Esophagus squamous epithelium (tissue), 5 donors: ENCODE results near the gene PLAAT4. TPM values are rescaled to one million over a fixed set of nuclear protein-coding genes. Genes with fewer than 3 reads are reported as not detected.

Experiments
- DNase-seq: peaks from one replicate; lab custom pipeline; 2025; lab: John Stamatoyannopoulos, UW
- H3K27ac ChIP-seq, 4 donors: fragments of 200-600 bp; sonication (generic); one replicate each; pipeline ENCODE4 v1.5.1; 2016 to 2019; ENCODE audit warnings: mild to moderate bottlenecking in 1 of 4
- H3K27me3 ChIP-seq, 4 donors: fragments of 200-600 bp; sonication (generic); 1 replicate in 3 of 4; 2 replicates in 1 of 4; pipeline versions ENCODE4 v1.5.1 to v1.6.0; 2017 to 2021; ENCODE audit warnings: antibody characterized with exemption in 1 of 4
- H3K36me3 ChIP-seq, 3 donors: fragments of 200-600 bp; sonication (generic); one replicate each; pipeline ENCODE4 v1.5.1; 2016 to 2019
- H3K4me1 ChIP-seq, 3 donors: fragments of 200-600 bp; sonication (generic); one replicate each; pipeline ENCODE4 v1.5.1; 2017 to 2019
- H3K4me3 ChIP-seq, 4 donors: fragments of 200-600 bp; sonication (generic); 1 replicate in 3 of 4; 2 replicates in 1 of 4; pipeline ENCODE4 v1.5.1; 2016 to 2019; ENCODE audit warnings: mild to moderate bottlenecking in 2 of 4, moderate library complexity in 1 of 4
- H3K9me3 ChIP-seq, 3 donors: fragments of 200-600 bp; sonication (generic); one replicate each; pipeline ENCODE4 v1.5.1; 2016 to 2019
- CTCF ChIP-seq, 6 experiments: fragments of 450-650 bp in 4 of 6; fragments of 200-600 bp in 2 of 6; sonication (generic) in 2 of 6; IDR thresholded peaks; one replicate each; pipeline ENCODE4 v1.5.1; 2016 to 2019; ENCODE audit warnings: antibody characterized with exemption in 6 of 6, mild to moderate bottlenecking in 4 of 6, moderate library complexity in 4 of 6
- POLR2A ChIP-seq, 4 donors: fragments of 450-650 bp; IDR thresholded peaks; one replicate each; pipeline ENCODE4 v1.6.1; 2017; ENCODE audit warnings: antibody characterized with exemption in 4 of 4, mild to moderate bottlenecking in 4 of 4, moderate library complexity in 3 of 4
- WGBS, 2 donors: methylation state at CpG; one replicate each; pipeline ENCODE4 v1.1.5; 2018; 5-methylcytosine and 5-hydroxymethylcytosine counted together
- intact Hi-C: fragments of 100-400 bp; cut with DNase I; formaldehyde crosslinking; loops from one replicate; pipeline ENCODE4 v1.15.0; 2022
- total RNA-seq, 4 donors: library from RNA; depleted of rRNA; stranded (reverse); fragments of >200 nt; gene quantifications; one replicate each; pipeline ENCODE4 v1.1.0, GENCODE V29; 2016
- donor health status: DM: yes; HTN: yes; CAD: no.

The PLAAT4 gene
- total RNA-seq, 4 donors from 2014 or later: 3.9 to 32.6 (median 11.7) TPM

DNA sequence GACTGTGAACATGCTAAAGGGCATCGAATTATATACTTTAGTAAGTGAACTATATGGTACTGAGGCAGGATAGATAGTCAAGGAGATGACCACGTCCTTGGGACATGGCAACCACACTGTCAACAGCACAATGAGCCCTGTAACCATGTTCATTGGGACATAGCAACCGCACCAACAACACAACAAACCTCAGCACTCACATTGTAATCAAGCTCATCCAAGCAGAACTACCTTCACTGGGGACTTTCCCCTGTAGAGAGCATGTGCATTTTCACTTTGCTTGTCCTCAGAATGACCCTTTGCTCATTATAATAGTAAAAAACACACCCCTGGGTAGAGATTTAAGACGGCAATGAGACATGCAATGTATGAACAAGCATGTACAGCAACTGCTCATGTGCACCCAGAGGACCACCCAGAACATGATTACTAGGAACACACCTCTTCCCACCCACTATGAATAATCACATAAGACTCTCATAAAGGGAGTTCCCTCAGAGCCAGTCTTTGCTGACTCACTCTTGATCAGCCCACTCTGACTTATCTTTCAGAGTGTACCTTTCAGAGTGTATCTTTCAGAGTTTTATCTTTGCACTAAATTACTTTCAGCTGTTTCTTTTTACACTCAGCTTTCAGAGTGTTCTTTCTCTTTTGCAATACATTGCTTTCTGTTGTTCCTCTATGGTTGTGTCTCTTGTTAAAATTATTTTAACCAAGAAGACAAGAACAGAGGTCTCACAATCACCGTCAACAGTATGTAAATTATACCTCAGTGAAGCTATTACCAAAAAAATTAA, 30.6 kb downstream of the PLAAT4 start:
- Histone ChIP-seq H3K36me3 (no peaks in the 10 kb centered on the region), H3K4me3 (peak overlapping the region in 1 of 4 donors; percentile 13), H3K9me3 (no peaks in the 10 kb centered on the region), H3K27me3 (no peaks in the 10 kb centered on the region), H3K4me1 (peaks cover 22 to 51% (median 34%) of the 10 kb centered on the region in 3 donors), H3K27ac (peak overlapping the region; percentile 76 to 90 (median 87))
- 15 to 20% methylated on average over 5 of the region's 5 CpGs for WGBS, 2 donors
- intact Hi-C loops: no loop called here
- TF ChIP-seq POLR2A (IDR thresholded peaks at IDR 0.05) (no peak), CTCF (IDR thresholded peaks at IDR 0.05) (no peak)
- DNase-seq: no peak

DNA sequence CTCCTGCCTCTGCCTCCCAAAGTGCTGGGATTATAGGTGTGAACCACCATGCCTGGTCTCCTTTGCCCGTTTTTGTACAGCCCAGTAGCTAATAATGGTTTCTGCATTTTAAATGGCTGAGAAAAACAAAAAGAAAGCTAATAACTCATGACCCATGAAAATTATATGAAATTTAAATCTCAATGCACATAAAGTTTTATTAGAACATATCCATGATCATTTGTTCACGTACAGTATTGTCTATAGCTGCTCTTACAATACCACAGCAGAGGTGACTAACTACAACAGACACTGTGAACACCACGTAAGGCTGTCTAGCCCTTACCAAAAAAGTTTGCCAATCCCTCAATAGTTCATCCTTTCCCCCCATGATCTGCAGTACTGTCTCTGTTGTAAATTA, 33.0 kb downstream of the PLAAT4 start:
- Histone ChIP-seq H3K27me3 (no peaks in the 10 kb centered on the region), H3K4me1 (peaks cover 17 to 51% (median 37%) of the 10 kb centered on the region in 3 donors), H3K9me3 (no peaks in the 10 kb centered on the region), H3K36me3 (no peaks in the 10 kb centered on the region), H3K4me3 (no peak overlapping the region), H3K27ac (no peak overlapping the region)
- TF ChIP-seq POLR2A (IDR thresholded peaks at IDR 0.05) (no peak), CTCF (IDR thresholded peaks at IDR 0.05) (no peak)
- 93 to 96% methylated on average over 3 of the region's 3 CpGs for WGBS, 2 donors
- DNase-seq: no peak
- intact Hi-C loops: no loop called here

DNA sequence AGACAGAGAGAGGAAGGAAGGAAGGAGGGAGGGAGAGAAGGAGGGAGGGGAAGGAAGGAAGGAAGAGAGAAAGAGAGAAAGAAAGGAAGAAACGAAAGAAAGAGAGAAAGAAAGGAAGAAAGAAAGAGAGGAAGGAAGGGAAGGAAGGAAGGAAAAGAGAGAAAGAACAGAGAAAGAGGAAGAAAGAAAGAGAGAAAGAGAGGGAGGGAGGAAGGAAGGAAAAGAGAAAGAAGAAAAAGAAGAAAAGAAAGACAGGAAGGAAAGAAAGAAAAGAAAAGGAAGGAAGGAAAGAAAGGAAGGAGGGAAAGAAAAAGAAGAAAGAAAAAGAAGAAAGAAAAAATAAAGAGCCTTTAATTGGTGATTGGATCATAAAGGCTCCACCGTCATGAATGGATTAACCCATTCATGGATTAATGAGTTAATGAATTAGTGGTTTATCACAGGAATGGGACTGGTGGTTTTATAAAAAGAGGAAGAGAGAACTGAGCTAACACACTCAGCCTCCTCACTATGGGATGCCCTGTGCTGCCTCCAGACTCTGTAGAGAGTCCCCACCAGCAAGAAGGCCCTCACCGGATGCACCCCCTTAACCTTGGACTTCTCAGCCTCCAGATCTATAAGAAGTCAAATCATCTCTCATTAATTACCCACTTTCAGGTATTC, 35.5 kb downstream of the PLAAT4 start:
- Histone ChIP-seq H3K36me3 (no peaks in the 10 kb centered on the region), H3K27me3 (no peaks in the 10 kb centered on the region), H3K27ac (no peak overlapping the region), H3K4me1 (peaks cover 8 to 34% (median 24%) of the 10 kb centered on the region in 3 donors), H3K9me3 (no peaks in the 10 kb centered on the region), H3K4me3 (no peak overlapping the region)
- intact Hi-C loops: no loop called here
- no peak for TF ChIP-seq CTCF (IDR thresholded peaks at IDR 0.05)
- no peak for DNase-seq
- whole genome bisulfite sequencing, 2 donors: 59 to 66% methylated on average over 3 of the region's 3 CpGs

DNA sequence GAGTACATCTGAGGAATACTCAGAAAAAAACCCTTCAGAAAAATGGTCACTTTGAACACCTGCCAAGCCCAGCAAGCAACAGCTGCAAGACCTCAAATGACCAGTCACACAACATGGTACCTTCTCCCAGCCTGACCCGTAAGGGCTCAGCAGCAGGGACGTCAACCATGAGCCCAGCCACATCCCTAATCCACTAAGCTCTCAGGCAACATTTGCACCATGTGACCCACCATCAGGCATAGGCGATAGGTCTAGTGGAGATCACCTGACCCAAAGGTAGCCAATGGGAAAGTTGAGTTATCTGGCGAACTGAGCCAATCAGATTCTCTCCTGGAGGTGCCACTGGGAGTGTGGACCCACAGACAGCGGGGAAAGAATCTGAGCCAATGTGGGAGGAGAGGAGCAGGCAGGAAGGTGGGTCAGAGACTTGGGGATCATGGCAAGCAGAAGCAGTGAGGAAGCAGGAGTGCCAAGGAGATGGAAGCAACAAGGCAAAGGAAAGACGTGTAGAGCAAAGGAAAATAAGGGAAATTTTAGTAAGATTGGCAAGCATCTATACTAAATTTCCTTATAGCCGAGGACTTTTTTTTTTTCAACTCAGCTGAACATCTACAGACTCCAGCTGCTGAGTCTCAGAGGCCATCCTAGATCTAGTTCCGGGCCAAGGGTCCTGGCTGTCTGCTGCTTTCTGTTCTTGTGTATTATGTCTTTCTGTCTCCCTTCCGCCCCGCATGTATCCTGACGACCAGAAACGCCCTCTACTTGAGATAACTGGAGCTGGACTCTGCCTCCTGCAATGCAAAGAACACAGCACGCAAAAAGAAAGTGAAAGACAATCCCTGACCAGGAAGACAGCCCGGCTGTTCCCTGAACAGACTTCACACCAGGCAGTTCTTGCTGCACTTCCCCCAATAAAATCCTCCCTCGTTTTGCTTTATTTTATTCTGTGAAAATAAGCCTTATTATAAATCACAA, 37.6 kb downstream of the PLAAT4 start:
- Histone ChIP-seq H3K4me1 (peaks cover 0 to 20% (median 15%) of the 10 kb centered on the region in 3 donors), H3K36me3 (no peaks in the 10 kb centered on the region), H3K9me3 (no peaks in the 10 kb centered on the region), H3K4me3 (peak overlapping the region; percentile 26 to 57 (median 33)), H3K27ac (peak overlapping the region; percentile 73 to 88 (median 76)), H3K27me3 (no peaks in the 10 kb centered on the region)
- WGBS, 2 donors: 29 to 37% methylated on average over 10 to 13 of the region's 15 CpGs
- peak in 1 of 6 experiments; percentile 10 for TF ChIP-seq CTCF (IDR thresholded peaks at IDR 0.05)
- TF ChIP-seq POLR2A (IDR thresholded peaks at IDR 0.05): no peak
- intact Hi-C loops: no loop called here
- DNase-seq: no peak
